ENCODE measurements around the gene RAB19.

GRCh38 chr7:140389445-140389844 is 14.4 kb upstream of the RAB19 start:
- TF ChIP-seq CTCF (IDR thresholded peaks at IDR 0.05; ENCODE audit: insufficient read depth, low read length) (no peak), POLR2AphosphoS5 (IDR thresholded peaks at IDR 0.05; ENCODE audit: low read depth) (no peak)

Measured in HL-60 (cell line).